Loucy (cell line): ENCODE results near the gene NPTXR.

Experiments used
- H2AFZ ChIP-seq: fragments of 200-600 bp; sonication (generic); 2 replicates; pipeline ENCODE4 v1.6.0; 2016; ENCODE audit warnings: antibody characterized with exemption, mild to moderate bottlenecking, low read length, moderate library complexity
- H3F3A ChIP-seq: fragments of 200-600 bp; 2 replicates; pipeline ENCODE4 v1.6.0; 2016; ENCODE audit warnings: antibody characterized with exemption, low read depth, mild to moderate bottlenecking
- H3K27me3 ChIP-seq: fragments of 200-600 bp; sonication (generic); 2 replicates; pipeline ENCODE4 v1.6.1; 2014; ENCODE audit warnings: low read length, mild to moderate bottlenecking; ENCODE audit not compliant: insufficient read depth, poor library complexity, severe bottlenecking
- H3K36me3 ChIP-seq: fragments of 200-600 bp; sonication (generic); 2 replicates; pipeline ENCODE4 v1.6.1; 2016; ENCODE audit warnings: low read length; ENCODE audit not compliant: insufficient read depth
- H3K4me1 ChIP-seq: fragments of 200-600 bp; sonication (generic); 2 replicates; pipeline ENCODE4 v1.5.1; 2014; ENCODE audit warnings: low read length, mild to moderate bottlenecking; ENCODE audit not compliant: insufficient read depth, poor library complexity, severe bottlenecking
- H3K4me2 ChIP-seq: fragments of 200-600 bp; sonication (generic); 2 replicates; pipeline ENCODE4 v1.6.0; 2014; ENCODE audit warnings: antibody characterized with exemption, low read length, low read depth, mild to moderate bottlenecking; ENCODE audit not compliant: poor library complexity, severe bottlenecking
- H3K4me3 ChIP-seq: fragments of 200-600 bp; sonication (generic); 2 replicates; pipeline ENCODE4 v1.5.1; 2014; ENCODE audit warnings: low read length, mild to moderate bottlenecking, mixed read lengths; ENCODE audit not compliant: poor library complexity, severe bottlenecking
- H3K79me2 ChIP-seq: fragments of 200-600 bp; sonication (generic); 2 replicates; pipeline ENCODE4 v1.6.1; 2014; ENCODE audit warnings: low read length; ENCODE audit not compliant: insufficient read depth
- H3K9ac ChIP-seq: fragments of 200-600 bp; sonication (generic); 2 replicates; pipeline ENCODE4 v1.6.0; 2014; ENCODE audit warnings: mild to moderate bottlenecking, low read depth, low read length, moderate library complexity; ENCODE audit not compliant: poor library complexity, severe bottlenecking
- H3K9me2 ChIP-seq: fragments of 200-600 bp; sonication (generic); replicated peaks from 2 replicates; pipeline ENCODE4 v1.6.1; 2016; ENCODE audit warnings: low read depth, low read length, mixed read lengths
- H3K9me3 ChIP-seq: fragments of 200-600 bp; sonication (generic); 2 replicates; pipeline ENCODE4 v1.6.1; 2014; ENCODE audit warnings: mild to moderate bottlenecking, antibody characterized with exemption, low read length, low read depth; ENCODE audit not compliant: insufficient read depth
- H4K20me1 ChIP-seq: fragments of 200-600 bp; sonication (generic); 2 replicates; pipeline ENCODE4 v1.6.0; 2014; ENCODE audit warnings: antibody characterized with exemption, low read length, mild to moderate bottlenecking; ENCODE audit not compliant: insufficient read depth, poor library complexity, severe bottlenecking
- EZH2phosphoT487 ChIP-seq: fragments of 200-600 bp; IDR thresholded peaks from 2 replicates; pipeline ENCODE4 v1.6.1; 2018; ENCODE audit warnings: antibody characterized with exemption, mild to moderate bottlenecking, moderate library complexity, borderline replicate concordance
- TF ChIP-seq, protein P1 (sequence below): fragments of 200-600 bp; sonication (generic); conservative IDR thresholded peaks from 2 replicates; pipeline ENCODE4 v1.5.1; 2014; ENCODE audit warnings: mild to moderate bottlenecking, antibody characterized with exemption, low read length

Gene NPTXR

DNA sequence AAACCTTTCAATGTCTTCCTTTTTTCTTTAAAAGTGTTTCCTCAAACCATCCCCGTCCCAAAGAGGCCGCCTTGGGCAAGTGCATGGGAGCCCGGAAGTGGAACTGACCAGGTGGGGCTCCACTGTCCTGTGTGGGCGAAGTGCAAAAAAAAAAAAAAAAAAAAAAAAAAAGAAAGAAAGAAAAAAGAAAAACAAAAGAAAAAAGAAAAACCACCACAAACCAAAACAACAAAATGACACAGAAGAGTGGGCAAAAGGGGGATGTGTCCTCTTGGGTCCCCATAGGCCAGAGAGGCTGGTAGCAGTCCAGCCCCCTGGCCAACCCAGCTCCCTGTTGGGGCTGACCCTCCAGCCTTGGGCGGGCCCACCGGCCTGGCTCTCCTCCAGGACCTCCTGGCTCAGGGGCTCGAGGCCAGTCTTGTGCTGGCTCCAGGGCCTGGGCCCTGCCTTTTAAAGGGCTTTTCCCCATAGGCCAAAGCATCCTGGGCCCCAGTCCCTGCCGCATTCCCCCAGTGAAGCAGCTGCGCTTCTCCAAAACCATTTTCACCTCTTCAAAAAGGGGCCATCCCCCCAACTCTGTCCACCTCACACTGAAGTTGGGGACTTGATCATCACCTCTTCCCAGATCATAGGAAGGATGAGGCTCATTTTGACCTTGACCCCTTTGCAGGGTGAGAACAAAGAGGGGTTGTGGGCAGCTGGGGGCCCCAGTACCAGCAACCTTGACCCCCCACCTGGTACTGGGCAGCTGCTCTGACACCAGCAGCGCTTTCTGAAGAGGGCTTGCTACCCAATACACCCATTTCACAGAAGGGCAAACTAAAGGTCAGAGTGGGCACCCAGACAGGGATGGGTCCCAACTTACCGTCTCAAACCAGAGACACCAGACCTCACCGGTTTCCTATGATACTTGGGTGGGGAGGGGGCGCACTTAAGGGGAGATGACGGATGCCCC, 18.8 kb upstream of the NPTXR start:
- peaks cover 1% of the 10 kb centered on the region for H4K20me1 ChIP-seq
- H2AFZ ChIP-seq = no peak overlapping the region
- no peaks in the 10 kb centered on the region for H3F3A ChIP-seq
- TF ChIP-seq, protein P1, sequence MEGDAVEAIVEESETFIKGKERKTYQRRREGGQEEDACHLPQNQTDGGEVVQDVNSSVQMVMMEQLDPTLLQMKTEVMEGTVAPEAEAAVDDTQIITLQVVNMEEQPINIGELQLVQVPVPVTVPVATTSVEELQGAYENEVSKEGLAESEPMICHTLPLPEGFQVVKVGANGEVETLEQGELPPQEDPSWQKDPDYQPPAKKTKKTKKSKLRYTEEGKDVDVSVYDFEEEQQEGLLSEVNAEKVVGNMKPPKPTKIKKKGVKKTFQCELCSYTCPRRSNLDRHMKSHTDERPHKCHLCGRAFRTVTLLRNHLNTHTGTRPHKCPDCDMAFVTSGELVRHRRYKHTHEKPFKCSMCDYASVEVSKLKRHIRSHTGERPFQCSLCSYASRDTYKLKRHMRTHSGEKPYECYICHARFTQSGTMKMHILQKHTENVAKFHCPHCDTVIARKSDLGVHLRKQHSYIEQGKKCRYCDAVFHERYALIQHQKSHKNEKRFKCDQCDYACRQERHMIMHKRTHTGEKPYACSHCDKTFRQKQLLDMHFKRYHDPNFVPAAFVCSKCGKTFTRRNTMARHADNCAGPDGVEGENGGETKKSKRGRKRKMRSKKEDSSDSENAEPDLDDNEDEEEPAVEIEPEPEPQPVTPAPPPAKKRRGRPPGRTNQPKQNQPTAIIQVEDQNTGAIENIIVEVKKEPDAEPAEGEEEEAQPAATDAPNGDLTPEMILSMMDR = no peak
- TF ChIP-seq EZH2phosphoT487 = no peak
- no peaks in the 10 kb centered on the region for H3K9me3 ChIP-seq
- H3K79me2 ChIP-seq = no peaks in the 10 kb centered on the region; the same call in 1 of the 2 replicates
- H3K36me3 ChIP-seq = peaks cover 3% of the 10 kb centered on the region; the same call in 1 of the 2 replicates
- no peaks in the 10 kb centered on the region for H3K27me3 ChIP-seq
- H3K4me1 ChIP-seq = no peaks in the 10 kb centered on the region
- H3K4me2 ChIP-seq = no peak overlapping the region
- H3K4me3 ChIP-seq = no peak overlapping the region
- no peak overlapping the region for H3K9ac ChIP-seq
- no peaks in the 10 kb centered on the region for H3K9me2 ChIP-seq

DNA sequence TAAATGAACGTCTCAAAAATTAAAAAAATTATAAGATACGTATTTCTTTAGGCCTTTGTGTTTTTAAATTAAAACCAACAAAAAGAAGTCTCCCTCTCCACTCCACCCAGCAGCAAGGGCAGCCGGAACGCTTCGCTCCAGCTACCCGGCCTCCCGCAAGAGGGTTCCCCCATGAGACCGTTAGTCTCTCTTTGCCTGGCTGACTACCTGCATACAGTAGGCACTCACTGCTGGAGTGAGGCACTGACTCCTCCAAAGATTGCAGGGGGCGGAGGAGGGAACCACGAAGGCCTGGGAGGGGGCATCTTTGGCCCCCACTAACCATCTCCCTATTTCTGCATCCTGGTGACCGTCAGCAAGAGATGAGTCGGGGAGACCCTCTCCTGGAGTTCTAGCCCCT, 18.1 kb upstream of the NPTXR start:
- no peaks in the 10 kb centered on the region for H3K9me2 ChIP-seq
- H3K9ac ChIP-seq = no peak overlapping the region
- H3K4me1 ChIP-seq = no peaks in the 10 kb centered on the region
- TF ChIP-seq, protein P1 = no peak
- no peak for TF ChIP-seq EZH2phosphoT487
- H3K9me3 ChIP-seq = no peaks in the 10 kb centered on the region
- H3F3A ChIP-seq = no peaks in the 10 kb centered on the region
- H2AFZ ChIP-seq = no peak overlapping the region
- H4K20me1 ChIP-seq = no peaks in the 10 kb centered on the region
- no peaks in the 10 kb centered on the region for H3K27me3 ChIP-seq
- no peak overlapping the region for H3K4me3 ChIP-seq
- H3K36me3 ChIP-seq = peaks cover 3% of the 10 kb centered on the region; the same call in 1 of the 2 replicates
- no peaks in the 10 kb centered on the region; the same call in 1 of the 2 replicates for H3K79me2 ChIP-seq
- H3K4me2 ChIP-seq = no peak overlapping the region

DNA sequence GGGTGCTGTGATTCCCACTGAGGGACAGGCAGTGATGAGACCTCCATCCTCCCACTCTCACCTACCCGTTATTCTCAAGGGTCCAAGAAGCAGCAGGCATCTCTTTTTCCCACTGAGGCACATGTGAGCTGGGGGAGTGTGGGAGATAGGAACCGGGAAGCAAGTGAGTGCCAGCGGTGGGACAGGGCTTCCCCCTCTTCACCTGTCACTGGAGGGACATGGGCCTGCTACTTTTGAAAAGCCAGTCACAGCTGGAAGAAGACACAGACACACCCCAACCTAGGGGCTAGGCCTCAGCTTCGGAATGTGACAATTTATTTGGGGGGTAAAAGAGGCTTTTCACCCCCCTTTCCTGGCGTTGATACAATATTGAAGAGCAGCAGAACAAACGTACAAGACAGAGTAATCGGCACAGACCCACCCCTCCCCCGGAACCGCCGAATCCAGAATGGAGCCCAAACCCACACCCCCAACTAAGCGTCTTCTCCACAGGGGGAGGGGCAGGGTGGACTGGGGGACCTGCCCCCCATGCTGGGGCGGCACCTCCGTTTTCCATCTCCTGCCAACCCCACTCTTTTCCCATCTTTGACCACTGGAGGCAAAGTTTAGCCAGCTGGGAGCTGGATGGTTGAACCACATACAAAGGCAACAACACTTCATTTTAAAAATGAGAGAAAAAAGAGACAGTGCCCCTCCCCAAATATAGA, 17.5 kb upstream of the NPTXR start:
- no peaks in the 10 kb centered on the region for H3K9me2 ChIP-seq
- H3K4me3 ChIP-seq = no peak overlapping the region
- H3K4me2 ChIP-seq = no peak overlapping the region
- H3K36me3 ChIP-seq = peaks cover 2% of the 10 kb centered on the region; the same call in 1 of the 2 replicates
- no peaks in the 10 kb centered on the region for H3K27me3 ChIP-seq
- H2AFZ ChIP-seq = no peak overlapping the region
- H3K4me1 ChIP-seq = no peaks in the 10 kb centered on the region
- H3K9ac ChIP-seq = no peak overlapping the region
- H3K79me2 ChIP-seq = no peaks in the 10 kb centered on the region; the same call in 1 of the 2 replicates
- TF ChIP-seq EZH2phosphoT487 = no peak
- TF ChIP-seq, protein P1 = no peak
- H4K20me1 ChIP-seq = no peaks in the 10 kb centered on the region
- H3K9me3 ChIP-seq = no peaks in the 10 kb centered on the region
- H3F3A ChIP-seq = no peaks in the 10 kb centered on the region
